ENCODE data around the gene GYPC. TPM values are rescaled to one million over a fixed set of nuclear protein-coding genes. Genes with fewer than 3 reads are reported as not detected.

GYPC gene
- polyA plus RNA-seq, 2 of the 4 experiments (the other 2 are of a cell fraction): not detected

- peaks cover 6% of the 10 kb centered on the region; the same call in 1 of the 3 replicates for H3K9me3 ChIP-seq
- FAIRE-seq (no peak), ATAC-seq (no peak), DNase-seq (ENCODE audit: low read depth in 1 of 2, low spot score in 1 of 2) (no peak)
- no peak overlapping the region for H3K4me2 ChIP-seq
- H3K4me1 ChIP-seq: no peaks in the 10 kb centered on the region
- no peak overlapping the region for H3K4me3 ChIP-seq
- TF ChIP-seq ELK1 (IDR thresholded peaks at IDR 0.05; ENCODE audit: low read depth, low read length): no peak
- TF ChIP-seq BCL3 (IDR thresholded peaks at IDR 0.05): no peak
- TF ChIP-seq MAFK (IDR thresholded peaks at IDR 0.05; ENCODE audit: partially characterized antibody): no peak
- TF ChIP-seq USF2 (IDR thresholded peaks at IDR 0.05): no peak
- no peak for TF ChIP-seq POLR2AphosphoS2 (conservative IDR thresholded peaks at IDR 0.05; ENCODE audit: low read length)
- TF ChIP-seq FOSB (CRISPR knock-in tag; IDR thresholded peaks at IDR 0.05): no peak
- TF ChIP-seq BHLHE40 (IDR thresholded peaks at IDR 0.05; ENCODE audit: low read depth, low read length): no peak
- TF ChIP-seq SMC3 (IDR thresholded peaks at IDR 0.05): no peak
- no peak for TF ChIP-seq HES2 (IDR thresholded peaks at IDR 0.05)
- no peak for TF ChIP-seq TFCP2L1 (CRISPR knock-in tag; IDR thresholded peaks at IDR 0.05)
- POLR2A ChIA-PET: no interaction called here
- H3K27ac ChIP-seq: no peak overlapping the region
- CTCF ChIA-PET: no interaction called here
- WGBS (ENCODE audit: missing lambda C conversion rate): 4% methylated on average over 1 of the region's 1 CpG
These were observed 20.5 kb downstream of the GYPC start for GRCh38 chr2:126676221-126677175.

- FAIRE-seq: no peak
- no peak for TF ChIP-seq MAX (IDR thresholded peaks at IDR 0.05)
- TF ChIP-seq BCL3 (IDR thresholded peaks at IDR 0.05): no peak
- TF ChIP-seq REST (IDR thresholded peaks at IDR 0.05): no peak
- TF ChIP-seq RFX5 (IDR thresholded peaks at IDR 0.05): no peak
- TF ChIP-seq HMGXB4 (CRISPR knock-in tag; IDR thresholded peaks at IDR 0.05; ENCODE audit: borderline replicate concordance): no peak
- TF ChIP-seq BHLHE40 (IDR thresholded peaks at IDR 0.05; ENCODE audit: low read depth, low read length): no peak
- no peak for TF ChIP-seq RNF2 (IDR thresholded peaks at IDR 0.05; ENCODE audit: borderline replicate concordance, low read depth)
- TF ChIP-seq EP300 (IDR thresholded peaks at IDR 0.05): no peak
- TF ChIP-seq HDAC2 (IDR thresholded peaks at IDR 0.05): no peak
- no peak for TF ChIP-seq RAD21 (conservative IDR thresholded peaks at IDR 0.05 in 1 of 2, IDR thresholded peaks at IDR 0.05 in 1 of 2)
- no peak for TF ChIP-seq POLR2A (IDR thresholded peaks at IDR 0.05; ENCODE audit: low read length)
- no peak for TF ChIP-seq JUNB (IDR thresholded peaks at IDR 0.05)
- TF ChIP-seq POLR2AphosphoS2 (conservative IDR thresholded peaks at IDR 0.05; ENCODE audit: low read length): no peak
- TF ChIP-seq CTCF (IDR thresholded peaks at IDR 0.05): no peak
- TF ChIP-seq ZNF302 (CRISPR knock-in tag; IDR thresholded peaks at IDR 0.05): no peak
- no peak for TF ChIP-seq CEBPB (IDR thresholded peaks at IDR 0.05)
These were observed 21.2 kb downstream of the GYPC start for GRCh38 chr2:126677176-126677538.

More at GRCh38 chr2:126677176-126677538, 21.2 kb downstream of the GYPC start:
- ChIA-PET CTCF (no interaction called here), POLR2A (no interaction called here)
- DNase-seq (ENCODE audit: low read depth in 1 of 2, low spot score in 1 of 2) (no peak), ATAC-seq (no peak)
- H3K4me3 ChIP-seq: no peak overlapping the region
- WGBS (ENCODE audit: missing lambda C conversion rate): 3% methylated on average over 1 of the region's 1 CpG
- H3K4me1 ChIP-seq: no peaks in the 10 kb centered on the region
- no peak overlapping the region for H3K4me2 ChIP-seq
- peaks cover 6% of the 10 kb centered on the region; the same call in 1 of the 3 replicates for H3K9me3 ChIP-seq
- no peak overlapping the region for H3K27ac ChIP-seq

All from A549 (cell line).